Esophagus squamous epithelium (tissue), 4 donors: ENCODE results near the gene GRK1.
"Not testable (repeated sequence)": the region's sequence is repeated elsewhere in the genome, so short reads cannot be mapped to it uniquely, and the experiment has no call there.

ENCODE experiments used
- POLR2A ChIP-seq, 4 donors: fragments of 450-650 bp; IDR thresholded peaks; one replicate each; pipeline ENCODE4 v1.6.1; 2017; ENCODE audit warnings: antibody characterized with exemption in 4 of 4, mild to moderate bottlenecking in 4 of 4, moderate library complexity in 3 of 4
- TF ChIP-seq, protein P1 (sequence below), 6 experiments: fragments of 450-650 bp in 4 of 6; fragments of 200-600 bp in 2 of 6; sonication (generic) in 2 of 6; IDR thresholded peaks; one replicate each; pipeline ENCODE4 v1.5.1; 2016 to 2019; ENCODE audit warnings: antibody characterized with exemption in 6 of 6, mild to moderate bottlenecking in 4 of 6, moderate library complexity in 4 of 6

- TF ChIP-seq, protein P1, sequence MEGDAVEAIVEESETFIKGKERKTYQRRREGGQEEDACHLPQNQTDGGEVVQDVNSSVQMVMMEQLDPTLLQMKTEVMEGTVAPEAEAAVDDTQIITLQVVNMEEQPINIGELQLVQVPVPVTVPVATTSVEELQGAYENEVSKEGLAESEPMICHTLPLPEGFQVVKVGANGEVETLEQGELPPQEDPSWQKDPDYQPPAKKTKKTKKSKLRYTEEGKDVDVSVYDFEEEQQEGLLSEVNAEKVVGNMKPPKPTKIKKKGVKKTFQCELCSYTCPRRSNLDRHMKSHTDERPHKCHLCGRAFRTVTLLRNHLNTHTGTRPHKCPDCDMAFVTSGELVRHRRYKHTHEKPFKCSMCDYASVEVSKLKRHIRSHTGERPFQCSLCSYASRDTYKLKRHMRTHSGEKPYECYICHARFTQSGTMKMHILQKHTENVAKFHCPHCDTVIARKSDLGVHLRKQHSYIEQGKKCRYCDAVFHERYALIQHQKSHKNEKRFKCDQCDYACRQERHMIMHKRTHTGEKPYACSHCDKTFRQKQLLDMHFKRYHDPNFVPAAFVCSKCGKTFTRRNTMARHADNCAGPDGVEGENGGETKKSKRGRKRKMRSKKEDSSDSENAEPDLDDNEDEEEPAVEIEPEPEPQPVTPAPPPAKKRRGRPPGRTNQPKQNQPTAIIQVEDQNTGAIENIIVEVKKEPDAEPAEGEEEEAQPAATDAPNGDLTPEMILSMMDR (IDR thresholded peaks at IDR 0.05) = not testable (repeated sequence)
- not testable (repeated sequence) for TF ChIP-seq POLR2A (IDR thresholded peaks at IDR 0.05)
Observed at GRCh38 chr13:113621986-113622550, 45.0 kb upstream of the GRK1 start.
